IMR-90 (cell line): ENCODE results near the gene VAMP8.

Source experiments
- BHLHE40 ChIP-seq: fragments of 150-350 bp; IDR thresholded peaks from 2 replicates; pipeline ENCODE4 v1.6.1; 2016; ENCODE audit warnings: mild to moderate bottlenecking, low read depth, low read length
- CTCF ChIP-seq: conservative IDR thresholded peaks from 2 replicates; pipeline ENCODE4 v1.5.1; 2012; ENCODE audit warnings: mild to moderate bottlenecking, low read depth, low read length, improper control_type of control experiment
- NFE2L2 ChIP-seq: fragments of 150-350 bp; IDR thresholded peaks from 2 replicates; pipeline ENCODE4 v1.6.1; 2016; ENCODE audit warnings: low read depth, mild to moderate bottlenecking, low read length
- POLR2A ChIP-seq: IDR thresholded peaks from 2 replicates; pipeline ENCODE4 v1.6.1; 2012; ENCODE audit warnings: mild to moderate bottlenecking, low read depth, low read length
- RFX5 ChIP-seq: IDR thresholded peaks from 2 replicates; pipeline ENCODE4 v1.8.0; 2012; ENCODE audit warnings: low read depth, mild to moderate bottlenecking, low read length, moderate library complexity
- SMC3 ChIP-seq: fragments of 150-350 bp; IDR thresholded peaks from 2 replicates; pipeline ENCODE4 v1.6.1; 2016; ENCODE audit warnings: low read depth, mild to moderate bottlenecking, antibody characterized with exemption, low read length, moderate library complexity

GRCh38 chr2:85558160-85558559 is 19.2 kb upstream of the VAMP8 start:
- TF ChIP-seq BHLHE40 (no peak), POLR2A (no peak), NFE2L2 (no peak), CTCF (no peak), SMC3 (no peak), RFX5 (no peak)
